ENCODE results near the gene ARID1B. TPM values are rescaled to one million over a fixed set of nuclear protein-coding genes. Genes with fewer than 3 reads are reported as not detected.
"Not testable (repeated sequence)": the region's sequence is repeated elsewhere in the genome, so short reads cannot be mapped to it uniquely, and the experiment has no call there.

Gene ARID1B
- total RNA-seq, 5 donors from 2014 or later (not counting 1 experiment from before 2014, with no cell fraction given), result 103 to 161 (median 108) TPM

GRCh38 chr6:156977527-156978291 is 200.5 kb downstream of the ARID1B start:
- WGBS (ENCODE audit: insufficient coverage), result 94% methylated on average over 5 of the region's 8 CpGs
- H3K4me3 Mint-ChIP-seq, result peak overlapping the region in 1 of 3 donors; percentile 70

DNA sequence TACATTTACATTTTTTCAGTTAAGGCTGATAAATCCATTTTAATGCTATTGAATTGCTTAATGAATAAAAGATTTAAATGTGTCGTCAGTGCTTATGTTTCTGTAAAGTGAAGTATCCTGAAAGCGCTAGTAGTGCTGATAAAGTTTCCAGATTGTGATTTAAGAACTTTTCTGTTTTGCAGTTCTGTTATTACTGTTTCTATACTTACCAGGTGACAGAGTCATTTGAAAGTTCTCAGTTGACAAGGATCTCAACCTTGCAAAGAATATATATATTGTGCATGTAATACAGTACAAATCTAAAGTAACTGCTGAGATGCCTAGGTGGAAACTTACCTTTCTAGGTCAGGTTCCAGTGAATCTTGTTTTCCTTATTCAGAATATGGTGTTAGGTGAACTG is 201.8 kb downstream of the ARID1B start:
- no CpG with 5 or more reads among the region's 2 CpGs for WGBS (ENCODE audit: insufficient coverage)
- Histone ChIP-seq H3K36me3 (ENCODE audit: control insufficient read depth in 2 of 2, extremely low read depth in 1 of 2, insufficient read depth in 1 of 2, low read length in 1 of 2) (no peaks in the 10 kb centered on the region), H3K9me3 (no peaks in the 10 kb centered on the region), H3K4me1 (ENCODE audit: control insufficient read depth in 1 of 2, extremely low read depth in 1 of 2, insufficient read depth in 2 of 2, low read length in 2 of 2) (peaks cover 11 to 37% of the 10 kb centered on the region in 2 experiments), H3K4me3 (ENCODE audit: control insufficient read depth in 1 of 2, extremely low read depth in 1 of 2, low read length in 1 of 2) (no peak overlapping the region), H3K27ac (ENCODE audit: low read length) (no peak overlapping the region), H3K27me3 (replicated peaks in 1 of 2; ENCODE audit: control insufficient read depth in 2 of 2, extremely low read depth in 1 of 2, insufficient read depth in 2 of 2, low read length in 1 of 2) (no peaks in the 10 kb centered on the region)
- H3K27ac Mint-ChIP-seq, result peak overlapping the region in 1 of 2 donors; percentile 3
- ChIA-PET POLR2A (no interaction called here), CTCF (interaction anchor here in 1 of 2 donors (0.8 kb wide), 1 partner anchor 11 kb away, joined by 3 read pairs; no protein-coding TSS in a partner anchor)
- no peaks in the 10 kb centered on the region for H3K9me3 Mint-ChIP-seq
- no peak for ATAC-seq (replicated peaks in 1 of 4)
- H3K4me1 Mint-ChIP-seq, result peaks cover 90 to 96% (median 93%) of the 10 kb centered on the region in 3 donors
- DNase-seq, result no peak
- no peaks in the 10 kb centered on the region for H3K27me3 Mint-ChIP-seq
- peak overlapping the region in 1 of 3 donors; percentile 4 for H3K4me3 Mint-ChIP-seq
- no peaks in the 10 kb centered on the region for H3K36me3 Mint-ChIP-seq

More at GRCh38 chr6:156977527-156978291, 200.5 kb downstream of the ARID1B start:
- no peak for ATAC-seq (replicated peaks in 1 of 4)
- Mint-ChIP-seq H3K4me1 (peaks cover 90 to 98% (median 91%) of the 10 kb centered on the region in 3 donors), H3K9me3 (no peaks in the 10 kb centered on the region), H3K27me3 (no peaks in the 10 kb centered on the region), H3K36me3 (no peaks in the 10 kb centered on the region), H3K27ac (peak overlapping the region in 1 of 2 donors; percentile 6)
- DNase-seq, result no peak
- H3K27ac ChIP-seq (ENCODE audit: low read length), result no peak overlapping the region
- H3K4me1 ChIP-seq (ENCODE audit: control insufficient read depth in 1 of 2, extremely low read depth in 1 of 2, insufficient read depth in 2 of 2, low read length in 2 of 2), result peaks cover 8 to 25% of the 10 kb centered on the region in 2 experiments
- H3K4me3 ChIP-seq (ENCODE audit: control insufficient read depth in 1 of 2, extremely low read depth in 1 of 2, low read length in 1 of 2), result no peak overlapping the region
- no peaks in the 10 kb centered on the region for H3K9me3 ChIP-seq
- no peaks in the 10 kb centered on the region for H3K36me3 ChIP-seq (ENCODE audit: control insufficient read depth in 2 of 2, extremely low read depth in 1 of 2, insufficient read depth in 1 of 2, low read length in 1 of 2)
- no peaks in the 10 kb centered on the region for H3K27me3 ChIP-seq (replicated peaks in 1 of 2; ENCODE audit: control insufficient read depth in 2 of 2, extremely low read depth in 1 of 2, insufficient read depth in 2 of 2, low read length in 1 of 2)
- POLR2A ChIA-PET, result interaction anchor here in 1 of 2 donors (1.1 kb wide), 1 partner anchor 40 kb away, joined by 7 read pairs; no protein-coding TSS in a partner anchor
- CTCF ChIA-PET, result interaction anchor here in 1 of 2 donors (0.6 to 0.7 kb wide), 2 partner anchors 33 to 582 kb away, joined by 3 read pairs; no protein-coding TSS in a partner anchor

DNA sequence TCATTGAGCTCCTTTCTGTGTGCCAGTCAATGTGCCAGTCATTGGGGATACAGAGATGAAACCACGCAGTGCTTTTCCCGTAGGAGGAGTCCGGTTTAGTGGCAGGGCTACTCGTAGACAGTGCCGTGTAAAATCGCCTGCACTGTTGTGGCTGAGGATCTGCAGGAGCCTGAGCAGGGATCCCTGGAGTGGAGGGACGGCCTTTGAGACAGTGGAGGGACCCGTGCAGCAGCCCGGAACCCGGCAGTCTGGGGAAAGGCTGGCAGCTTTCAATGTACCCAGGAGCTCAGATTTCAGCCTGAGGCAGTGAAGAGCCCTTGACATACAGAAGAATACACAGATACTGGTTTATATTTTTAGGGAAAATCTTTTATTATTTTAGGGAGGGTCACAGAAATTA is 203.3 kb downstream of the ARID1B start:
- no peaks in the 10 kb centered on the region for H3K36me3 ChIP-seq (ENCODE audit: control insufficient read depth in 2 of 2, extremely low read depth in 1 of 2, insufficient read depth in 1 of 2, low read length in 1 of 2)
- ChIA-PET CTCF (no interaction called here), POLR2A (no interaction called here)
- ATAC-seq (replicated peaks in 1 of 4), result no peak
- DNase-seq, result no peak
- no peaks in the 10 kb centered on the region for H3K9me3 ChIP-seq
- WGBS (ENCODE audit: insufficient coverage), result 100% methylated on average over 4 of the region's 10 CpGs
- Mint-ChIP-seq H3K4me1 (peaks cover 93 to 96% (median 95%) of the 10 kb centered on the region in 3 donors), H3K9me3 (no peaks in the 10 kb centered on the region), H3K36me3 (no peaks in the 10 kb centered on the region), H3K27me3 (no peaks in the 10 kb centered on the region), H3K4me3 (no peak overlapping the region), H3K27ac (no peak overlapping the region)
- no peak overlapping the region for H3K4me3 ChIP-seq (ENCODE audit: control insufficient read depth in 1 of 2, extremely low read depth in 1 of 2, low read length in 1 of 2)
- no peak overlapping the region for H3K27ac ChIP-seq (ENCODE audit: low read length)
- peaks cover 15 to 44% of the 10 kb centered on the region in 2 experiments for H3K4me1 ChIP-seq (ENCODE audit: control insufficient read depth in 1 of 2, extremely low read depth in 1 of 2, insufficient read depth in 2 of 2, low read length in 2 of 2)
- H3K27me3 ChIP-seq (replicated peaks in 1 of 2; ENCODE audit: control insufficient read depth in 2 of 2, extremely low read depth in 1 of 2, insufficient read depth in 2 of 2, low read length in 1 of 2), result no peaks in the 10 kb centered on the region

GRCh38 chr6:156980948-156981347 is 203.8 kb downstream of the ARID1B start:
- no peak overlapping the region for H3K4me3 Mint-ChIP-seq
- H3K27ac ChIP-seq (ENCODE audit: low read length), result no peak overlapping the region
- H3K4me1 Mint-ChIP-seq, result peaks cover 93 to 95% (median 94%) of the 10 kb centered on the region in 3 donors
- WGBS (ENCODE audit: insufficient coverage), result no CpG with 5 or more reads among the region's 2 CpGs
- H3K27me3 Mint-ChIP-seq, result no peaks in the 10 kb centered on the region
- H3K9me3 ChIP-seq, result no peaks in the 10 kb centered on the region
- H3K4me1 ChIP-seq (ENCODE audit: control insufficient read depth in 1 of 2, extremely low read depth in 1 of 2, insufficient read depth in 2 of 2, low read length in 2 of 2), result peaks cover 15 to 40% of the 10 kb centered on the region in 2 experiments
- DNase-seq, result no peak
- ChIA-PET POLR2A (no interaction called here), CTCF (no interaction called here)
- no peak overlapping the region for H3K4me3 ChIP-seq (ENCODE audit: control insufficient read depth in 1 of 2, extremely low read depth in 1 of 2, low read length in 1 of 2)
- ATAC-seq (replicated peaks in 1 of 4), result peak in 1 of 4 experiments; percentile 23
- H3K27ac Mint-ChIP-seq, result no peak overlapping the region
- H3K9me3 Mint-ChIP-seq, result no peaks in the 10 kb centered on the region
- no peaks in the 10 kb centered on the region for H3K36me3 ChIP-seq (ENCODE audit: control insufficient read depth in 2 of 2, extremely low read depth in 1 of 2, insufficient read depth in 1 of 2, low read length in 1 of 2)
- H3K36me3 Mint-ChIP-seq, result no peaks in the 10 kb centered on the region
- no peaks in the 10 kb centered on the region for H3K27me3 ChIP-seq (replicated peaks in 1 of 2; ENCODE audit: control insufficient read depth in 2 of 2, extremely low read depth in 1 of 2, insufficient read depth in 2 of 2, low read length in 1 of 2)

DNA sequence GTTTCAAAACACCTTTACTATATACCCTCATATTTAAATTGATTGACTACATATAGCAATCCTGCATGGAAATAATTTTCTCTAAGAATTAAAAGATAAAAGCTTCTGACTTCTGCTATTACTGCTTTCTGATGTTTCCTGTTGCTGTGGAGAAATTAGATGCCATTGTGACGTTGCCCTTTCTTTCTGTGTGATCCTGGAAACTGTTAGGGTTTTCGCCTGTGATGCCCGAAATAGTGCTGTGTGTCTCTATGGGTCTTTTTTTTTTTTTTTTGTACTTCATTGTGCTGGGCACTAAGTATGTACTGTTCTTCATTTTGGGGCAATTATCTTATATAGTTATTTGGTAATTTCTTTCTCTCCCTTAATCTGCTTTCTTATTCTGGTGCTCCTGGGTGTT is 205.0 kb downstream of the ARID1B start:
- Histone ChIP-seq H3K4me1 (ENCODE audit: control insufficient read depth in 1 of 2, extremely low read depth in 1 of 2, insufficient read depth in 2 of 2, low read length in 2 of 2) (peaks cover 15 to 38% of the 10 kb centered on the region in 2 experiments), H3K36me3 (ENCODE audit: control insufficient read depth in 2 of 2, extremely low read depth in 1 of 2, insufficient read depth in 1 of 2, low read length in 1 of 2) (no peaks in the 10 kb centered on the region), H3K27me3 (replicated peaks in 1 of 2; ENCODE audit: control insufficient read depth in 2 of 2, extremely low read depth in 1 of 2, insufficient read depth in 2 of 2, low read length in 1 of 2) (no peaks in the 10 kb centered on the region), H3K4me3 (ENCODE audit: control insufficient read depth in 1 of 2, extremely low read depth in 1 of 2, low read length in 1 of 2) (no peak overlapping the region), H3K27ac (ENCODE audit: low read length) (no peak overlapping the region), H3K9me3 (no peaks in the 10 kb centered on the region)
- no peaks in the 10 kb centered on the region for H3K27me3 Mint-ChIP-seq
- H3K4me3 Mint-ChIP-seq, result peak overlapping the region in 1 of 3 donors; percentile 4
- H3K4me1 Mint-ChIP-seq, result peaks cover 91 to 94% (median 93%) of the 10 kb centered on the region in 3 donors
- WGBS (ENCODE audit: insufficient coverage), result no CpG with 5 or more reads among the region's 3 CpGs
- DNase-seq (no peak), ATAC-seq (replicated peaks in 1 of 4) (peak in 1 of 4 experiments; percentile 49)
- no peaks in the 10 kb centered on the region for H3K9me3 Mint-ChIP-seq
- POLR2A ChIA-PET, result interaction anchor here (0.7 kb wide), 2 partner anchors 38 to 76 kb away, joined by 5 to 6 read pairs; no protein-coding TSS in a partner anchor
- no peak overlapping the region for H3K27ac Mint-ChIP-seq
- H3K36me3 Mint-ChIP-seq, result no peaks in the 10 kb centered on the region
- CTCF ChIA-PET, result interaction anchor here in 1 of 2 donors (0.7 kb wide), 1 partner anchor 34 kb away, joined by 5 read pairs; no protein-coding TSS in a partner anchor

DNA sequence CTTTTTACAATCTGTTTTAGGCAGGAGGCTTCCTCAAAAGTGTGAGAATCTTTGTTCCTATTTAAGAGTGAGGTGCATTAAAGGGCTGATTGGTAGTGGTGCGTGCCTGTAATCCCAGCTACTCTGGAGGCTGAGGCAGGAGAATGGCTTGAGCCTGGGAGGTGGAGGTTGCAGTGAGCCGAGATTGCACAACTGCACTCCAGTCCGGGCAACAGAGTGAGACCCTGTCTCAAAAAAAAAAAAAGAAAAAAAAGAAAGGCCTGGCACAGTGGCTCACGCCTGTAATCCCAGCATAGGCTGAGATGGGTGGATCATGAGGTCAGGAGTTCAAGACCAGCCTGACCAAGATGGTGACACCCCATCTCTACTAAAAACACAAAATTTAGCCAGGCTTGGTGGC is 205.7 kb downstream of the ARID1B start:
- H3K27me3 Mint-ChIP-seq; H3K36me3 Mint-ChIP-seq; H3K9me3 ChIP-seq; H3K36me3 ChIP-seq (ENCODE audit: control insufficient read depth in 2 of 2, extremely low read depth in 1 of 2, insufficient read depth in 1 of 2, low read length in 1 of 2); H3K27ac ChIP-seq (ENCODE audit: low read length); CTCF ChIA-PET; H3K4me3 ChIP-seq (ENCODE audit: control insufficient read depth in 1 of 2, extremely low read depth in 1 of 2, low read length in 1 of 2); H3K9me3 Mint-ChIP-seq; POLR2A ChIA-PET; H3K27ac Mint-ChIP-seq; ATAC-seq (replicated peaks in 1 of 4); H3K27me3 ChIP-seq (replicated peaks in 1 of 2; ENCODE audit: control insufficient read depth in 2 of 2, extremely low read depth in 1 of 2, insufficient read depth in 2 of 2, low read length in 1 of 2); DNase-seq: not testable (repeated sequence)
- peaks cover 91 to 93% (median 93%) of the 10 kb centered on the region in 3 donors for H3K4me1 Mint-ChIP-seq
- WGBS (ENCODE audit: insufficient coverage), result 100% methylated on average over 2 of the region's 4 CpGs
- peak overlapping the region in 1 of 3 donors; percentile 4 for H3K4me3 Mint-ChIP-seq
- H3K4me1 ChIP-seq (ENCODE audit: control insufficient read depth in 1 of 2, extremely low read depth in 1 of 2, insufficient read depth in 2 of 2, low read length in 2 of 2), result peaks cover 18 to 41% of the 10 kb centered on the region in 2 experiments

Data from T-cell (primary cell).